T1000 (cell line): ENCODE measurements around the gene CR2.
"Not testable (repeated sequence)": the region's sequence is repeated elsewhere in the genome, so short reads cannot be mapped to it uniquely, and the experiment has no call there.

Experiments
- DNase-seq: peaks from one replicate; lab custom pipeline; 2025; ENCODE audit warnings: mixed read lengths; lab: John Stamatoyannopoulos, UW

CR2 gene

GRCh38 chr1:207504438-207504837, 50.3 kb downstream of the CR2 start:
- DNase-seq = no peak

GRCh38 chr1:207510444-207510843, 56.3 kb downstream of the CR2 start:
- no peak for DNase-seq

- DNase-seq = no peak
Observed at GRCh38 chr1:207514890-207515289, 60.8 kb downstream of the CR2 start.

- no peak for DNase-seq
Observed at GRCh38 chr1:207516729-207517128, 62.6 kb downstream of the CR2 start.

- DNase-seq = no peak
Observed at GRCh38 chr1:207518608-207519236, 64.6 kb downstream of the CR2 start.

GRCh38 chr1:207519505-207520399, 65.6 kb downstream of the CR2 start:
- DNase-seq = no peak

GRCh38 chr1:207520400-207521345, 66.5 kb downstream of the CR2 start:
- DNase-seq = not testable (repeated sequence)

- DNase-seq = not testable (repeated sequence)
Observed at GRCh38 chr1:207525239-207525638, 71.1 kb downstream of the CR2 start.

GRCh38 chr1:207528401-207528800, 74.3 kb downstream of the CR2 start:
- DNase-seq = not testable (repeated sequence)

GRCh38 chr1:207536263-207536662, 82.1 kb downstream of the CR2 start:
- not testable (repeated sequence) for DNase-seq
